BJ (cell line): ENCODE measurements around the gene PLA2G4D. TPM values are rescaled to one million over a fixed set of nuclear protein-coding genes. Genes with fewer than 3 reads are reported as not detected.

ENCODE experiments used
- CTCF ChIA-PET: fragments of 350-600 bp; formaldehyde crosslinking; extraction: SDS; loops from one replicate; lab custom pipeline; 2021; ENCODE audit warnings: antibody characterized with exemption, inconsistent platforms; lab: Yijun Ruan, JAX
- POLR2A ChIA-PET: fragments of 300-600 bp; sonication (Branson Sonifier 250); formaldehyde crosslinking; extraction: SDS; loops from one replicate; lab custom pipeline; 2021; ENCODE audit warnings: antibody characterized with exemption; lab: Charles Lee
- DNase-seq: peaks from one replicate; pipeline ENCODE4 v3.0.0-alpha.2; 2011; ENCODE audit warnings: low read depth
- H3K27me3 ChIP-seq: 2 replicates; pipeline ENCODE4 v1.6.0; 2011; ENCODE audit warnings: low read length; ENCODE audit not compliant: control insufficient read depth, insufficient read depth
- H3K36me3 ChIP-seq: 2 replicates; pipeline ENCODE4 v1.5.1; 2011; ENCODE audit warnings: low read length; ENCODE audit not compliant: control insufficient read depth, insufficient read depth
- H3K4me3 ChIP-seq: 2 replicates; pipeline ENCODE4 v1.5.1; 2011; ENCODE audit warnings: low read depth, mild to moderate bottlenecking, control low read depth, low read length
- polyA plus RNA-seq: library from polyadenylated mRNA; depleted of rRNA; stranded (reverse); fragments of >200 nt; gene quantifications from 2 replicates; pipeline ENCODE4 v1.2.3, GENCODE V29; 2011
- TF ChIP-seq, protein P1 (sequence below): IDR thresholded peaks from 2 replicates; pipeline ENCODE4 v1.5.1; 2011; ENCODE audit warnings: low read depth, mild to moderate bottlenecking, control low read depth, inconsistent platforms, low read length, moderate library complexity; ENCODE audit not compliant: insufficient read depth

PLA2G4D gene
- polyA plus RNA-seq, 1 experiment: not detected

DNA sequence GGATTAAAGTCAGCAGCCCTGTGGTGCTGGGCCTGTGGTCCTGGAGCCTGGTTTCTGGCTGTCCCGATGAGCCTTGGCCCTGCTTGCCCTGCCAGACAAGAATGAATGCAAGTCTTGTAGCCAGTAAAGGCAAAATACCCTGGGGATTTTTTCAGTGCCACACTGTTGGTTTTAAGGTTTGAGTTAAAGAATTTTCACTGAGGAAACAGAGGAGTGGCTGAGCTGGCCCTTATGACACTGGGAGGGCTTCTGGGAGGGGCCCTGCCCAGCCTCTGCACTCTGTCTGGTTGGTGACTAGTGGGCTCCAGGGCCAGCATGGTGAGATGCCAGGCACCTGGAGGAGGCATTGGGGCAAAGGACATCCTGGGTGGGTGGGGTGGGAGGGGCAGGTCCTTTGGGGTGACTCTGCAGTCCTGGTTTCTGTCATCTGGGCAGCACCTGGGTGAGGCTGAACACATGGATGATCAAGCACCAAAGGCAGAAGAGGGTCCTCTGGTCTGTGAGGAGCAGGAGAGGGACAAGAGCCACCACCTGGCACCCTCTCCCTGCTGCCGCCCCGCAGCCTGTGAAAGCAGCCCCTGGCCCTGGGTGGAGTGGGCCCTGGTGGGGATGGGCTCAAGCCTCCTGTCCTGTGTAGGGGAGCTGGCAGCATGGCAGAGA is 61.0 kb downstream of the PLA2G4D start:
- no peak overlapping the region for H3K4me3 ChIP-seq
- ChIA-PET CTCF (no interaction called here), POLR2A (no interaction called here)
- no peak for DNase-seq
- no peaks in the 10 kb centered on the region for H3K36me3 ChIP-seq
- peaks cover 5% of the 10 kb centered on the region; the same call in 1 of the 2 replicates for H3K27me3 ChIP-seq
- TF ChIP-seq, protein P1, sequence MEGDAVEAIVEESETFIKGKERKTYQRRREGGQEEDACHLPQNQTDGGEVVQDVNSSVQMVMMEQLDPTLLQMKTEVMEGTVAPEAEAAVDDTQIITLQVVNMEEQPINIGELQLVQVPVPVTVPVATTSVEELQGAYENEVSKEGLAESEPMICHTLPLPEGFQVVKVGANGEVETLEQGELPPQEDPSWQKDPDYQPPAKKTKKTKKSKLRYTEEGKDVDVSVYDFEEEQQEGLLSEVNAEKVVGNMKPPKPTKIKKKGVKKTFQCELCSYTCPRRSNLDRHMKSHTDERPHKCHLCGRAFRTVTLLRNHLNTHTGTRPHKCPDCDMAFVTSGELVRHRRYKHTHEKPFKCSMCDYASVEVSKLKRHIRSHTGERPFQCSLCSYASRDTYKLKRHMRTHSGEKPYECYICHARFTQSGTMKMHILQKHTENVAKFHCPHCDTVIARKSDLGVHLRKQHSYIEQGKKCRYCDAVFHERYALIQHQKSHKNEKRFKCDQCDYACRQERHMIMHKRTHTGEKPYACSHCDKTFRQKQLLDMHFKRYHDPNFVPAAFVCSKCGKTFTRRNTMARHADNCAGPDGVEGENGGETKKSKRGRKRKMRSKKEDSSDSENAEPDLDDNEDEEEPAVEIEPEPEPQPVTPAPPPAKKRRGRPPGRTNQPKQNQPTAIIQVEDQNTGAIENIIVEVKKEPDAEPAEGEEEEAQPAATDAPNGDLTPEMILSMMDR: no peak

- DNase-seq: no peak
- no peak overlapping the region for H3K4me3 ChIP-seq
- TF ChIP-seq, protein P1: no peak
- CTCF ChIA-PET: no interaction called here
- H3K36me3 ChIP-seq: no peaks in the 10 kb centered on the region
- POLR2A ChIA-PET: no interaction called here
- H3K27me3 ChIP-seq: peaks cover 7% of the 10 kb centered on the region
Measured at GRCh38 chr15:42032376-42033213, 61.8 kb downstream of the PLA2G4D start.

- POLR2A ChIA-PET: no interaction called here
- no peak for DNase-seq
- CTCF ChIA-PET: interaction anchor here (1.0 to 1.4 kb wide), 4 partner anchors 17 to 103 kb away, joined by 3 to 5 read pairs (median 3); no protein-coding TSS in a partner anchor
- Histone ChIP-seq H3K36me3 (no peaks in the 10 kb centered on the region), H3K4me3 (no peak overlapping the region), H3K27me3 (peaks cover 11% of the 10 kb centered on the region)
- TF ChIP-seq, protein P1: no peak
Measured at GRCh38 chr15:42031198-42031915, 63.0 kb downstream of the PLA2G4D start.

DNA sequence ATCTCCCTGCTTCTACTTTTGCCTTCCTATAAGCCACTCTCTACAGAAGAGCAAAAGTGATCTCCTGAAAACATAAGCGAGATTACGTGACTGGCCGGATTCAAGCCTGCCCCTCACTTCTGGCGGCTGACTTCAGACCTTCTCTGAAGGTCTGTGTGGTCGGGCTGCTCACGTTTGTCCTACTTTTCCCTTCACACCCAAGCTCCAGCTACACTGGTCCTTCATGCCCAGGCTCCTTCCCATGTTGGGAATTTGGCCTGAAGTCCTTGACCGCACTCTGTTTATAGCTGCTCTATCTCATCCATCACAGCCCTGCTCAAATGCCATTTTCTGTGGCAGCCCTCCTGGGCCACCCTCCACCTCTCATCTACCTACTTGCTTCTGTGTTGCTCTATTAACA is 66.8 kb downstream of the PLA2G4D start:
- CTCF ChIA-PET: interaction anchor here (0.9 to 3.4 kb wide), 2 partner anchors 9 to 38 kb away, joined by 3 to 16 read pairs; no protein-coding TSS in a partner anchor
- H3K27me3 ChIP-seq: peaks cover 13% of the 10 kb centered on the region
- no peaks in the 10 kb centered on the region for H3K36me3 ChIP-seq
- no peak overlapping the region for H3K4me3 ChIP-seq
- POLR2A ChIA-PET: no interaction called here
- no peak for DNase-seq
- TF ChIP-seq, protein P1: no peak

- CTCF ChIA-PET: interaction anchor here (1.2 kb wide), 1 partner anchor 13 kb away, joined by 4 read pairs; no protein-coding TSS in a partner anchor
- Histone ChIP-seq H3K4me3 (no peak overlapping the region), H3K27me3 (peaks cover 12% of the 10 kb centered on the region), H3K36me3 (no peaks in the 10 kb centered on the region)
- DNase-seq: no peak
- TF ChIP-seq, protein P1: no peak
- POLR2A ChIA-PET: no interaction called here
Measured at GRCh38 chr15:42024303-42024702, 70.1 kb downstream of the PLA2G4D start.
